Activated CD4-positive, alpha-beta T cell treated with anti-CD3 and anti-CD28 coated beads, Interleukin-2, amount 50 U/mL, for 48 hours (primary cell): Measurements from ENCODE around the gene PARD6G.

Experiments used
- DNase-seq, 2 experiments: peaks; one replicate each; pipeline ENCODE4 v3.0.0-alpha.2; 2020

Gene PARD6G

GRCh38 chr18:80205294-80205693 lies 42.0 kb downstream of the PARD6G start:
- DNase-seq, result no peak

GRCh38 chr18:80204142-80204541 lies 43.2 kb downstream of the PARD6G start:
- peak in 1 of 2 experiments; percentile 30 for DNase-seq

- DNase-seq, result no peak
Measured at GRCh38 chr18:80203249-80203648, 44.1 kb downstream of the PARD6G start.

DNA sequence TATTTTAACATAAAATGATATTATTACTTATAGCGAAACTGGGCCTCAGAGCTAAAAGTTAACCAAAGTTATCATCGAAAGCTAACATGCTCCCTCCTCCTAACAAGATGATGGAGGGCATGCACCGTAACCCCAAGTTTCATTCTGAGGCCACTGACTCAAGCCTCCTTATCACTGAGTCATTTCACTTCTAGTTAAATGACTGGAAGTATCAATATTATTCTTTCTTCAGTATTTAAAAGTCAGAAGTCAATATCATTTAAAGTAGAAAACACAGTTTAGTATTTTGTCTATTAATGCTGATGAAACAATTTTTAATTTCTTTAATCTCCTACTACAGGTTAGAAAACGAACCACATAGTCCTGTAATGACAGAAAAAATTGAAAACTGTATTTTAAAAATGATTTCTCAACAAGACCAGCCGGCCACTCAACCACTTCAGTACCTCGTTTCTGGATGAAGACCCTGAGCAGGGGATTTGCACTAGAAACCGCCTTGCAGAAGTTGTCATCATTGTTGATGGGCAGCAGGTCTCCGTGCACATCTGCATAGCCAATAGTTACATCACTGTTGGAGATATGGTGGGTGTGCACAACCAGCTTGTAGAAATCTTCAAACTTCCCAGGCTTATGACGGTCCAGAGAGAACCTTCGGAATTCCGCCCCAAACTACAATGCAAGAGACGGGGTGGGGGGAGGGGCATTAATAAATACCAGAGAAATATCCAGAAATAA lies 44.9 kb downstream of the PARD6G start:
- DNase-seq, result peak; percentile 49 to 62

DNA sequence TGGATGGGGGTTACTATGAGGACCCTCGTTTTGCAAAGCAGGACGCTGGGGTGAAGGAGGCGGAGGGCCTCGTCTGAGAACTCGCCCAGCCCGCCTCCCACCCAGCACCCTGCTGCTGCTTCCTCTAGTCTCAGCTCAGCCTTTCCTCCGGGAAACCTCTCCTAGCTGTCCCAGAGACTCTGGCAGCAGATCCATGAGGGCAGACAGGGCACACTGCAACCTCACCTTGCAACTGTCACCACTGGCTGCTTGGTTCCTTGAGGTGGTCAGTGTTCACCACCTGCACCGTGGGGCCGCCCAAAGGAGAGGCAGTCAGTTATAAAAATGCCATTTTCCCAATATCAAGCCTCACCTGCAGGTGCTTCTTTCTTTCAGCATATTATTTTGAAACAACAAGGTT lies 45.6 kb downstream of the PARD6G start:
- DNase-seq, result no peak

DNA sequence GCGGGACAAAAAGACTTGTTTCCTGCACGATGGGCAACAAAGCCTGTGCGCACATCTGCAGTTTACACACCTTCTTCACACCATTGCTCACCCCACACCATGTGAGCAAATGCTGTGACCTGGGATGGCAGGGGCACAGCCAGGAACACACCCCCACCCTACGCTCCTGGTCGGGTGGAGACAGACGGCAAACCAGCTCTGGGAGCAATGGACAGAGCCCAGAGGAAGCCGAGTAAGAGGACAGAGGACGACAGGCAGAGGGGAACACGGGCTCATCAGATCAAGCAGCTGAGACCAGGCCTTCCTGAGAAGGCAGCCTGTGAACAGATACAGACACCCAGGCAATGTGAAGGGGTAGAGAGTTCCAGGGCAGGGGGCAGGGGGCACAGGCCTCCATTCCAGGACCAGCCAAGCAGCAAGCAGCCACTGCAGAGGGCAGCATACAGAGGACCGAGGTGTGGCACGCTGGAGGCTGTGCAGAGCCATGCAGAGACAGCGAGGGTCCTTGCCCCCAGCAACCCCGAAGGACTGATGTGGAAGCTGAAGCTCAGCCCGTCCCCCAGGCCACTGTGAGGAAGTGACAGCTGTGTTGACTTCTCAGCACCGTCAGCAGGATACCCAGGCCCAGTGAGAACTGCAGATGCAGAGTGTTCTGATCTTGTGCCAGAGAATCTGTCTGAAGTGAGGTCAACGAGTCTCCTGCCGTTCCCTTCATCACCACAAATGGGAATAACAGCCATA lies 46.2 kb downstream of the PARD6G start:
- DNase-seq, result no peak

GRCh38 chr18:80200171-80200931 lies 47.0 kb downstream of the PARD6G start:
- no peak for DNase-seq

DNA sequence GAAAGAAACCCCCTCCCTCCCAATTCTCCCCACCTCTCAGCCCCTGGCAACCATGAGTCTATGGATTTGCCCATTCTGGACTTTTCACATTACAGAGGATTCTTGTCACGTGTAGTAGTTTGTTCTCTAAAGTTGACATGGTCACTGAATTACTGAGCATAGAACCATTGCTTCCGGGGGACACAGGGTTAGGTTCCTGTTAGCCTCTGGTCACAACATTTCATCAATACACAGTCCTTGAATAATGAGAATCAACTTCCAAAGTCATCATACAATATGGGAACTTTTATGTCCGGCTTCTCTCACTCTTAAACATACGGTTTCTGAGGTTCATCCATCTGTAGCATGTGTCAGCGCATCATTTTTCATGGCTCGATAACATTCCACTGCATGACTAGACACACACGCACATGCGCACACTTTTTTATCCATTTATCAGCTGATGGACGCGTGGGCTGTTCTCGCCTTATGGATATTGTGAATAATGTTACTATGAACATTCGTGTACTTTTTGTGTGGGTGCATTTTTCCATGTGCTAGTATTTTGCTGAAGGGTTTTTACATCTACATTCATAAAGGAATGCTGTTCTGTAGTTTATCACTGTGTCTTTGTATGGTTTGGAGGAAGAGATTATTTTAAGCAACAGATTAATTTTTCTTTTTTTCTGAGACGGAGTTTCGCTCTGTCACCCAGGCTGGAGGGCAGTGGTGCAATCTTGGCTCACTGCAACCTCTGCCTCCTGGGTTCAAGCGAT lies 48.1 kb downstream of the PARD6G start:
- no peak for DNase-seq

DNA sequence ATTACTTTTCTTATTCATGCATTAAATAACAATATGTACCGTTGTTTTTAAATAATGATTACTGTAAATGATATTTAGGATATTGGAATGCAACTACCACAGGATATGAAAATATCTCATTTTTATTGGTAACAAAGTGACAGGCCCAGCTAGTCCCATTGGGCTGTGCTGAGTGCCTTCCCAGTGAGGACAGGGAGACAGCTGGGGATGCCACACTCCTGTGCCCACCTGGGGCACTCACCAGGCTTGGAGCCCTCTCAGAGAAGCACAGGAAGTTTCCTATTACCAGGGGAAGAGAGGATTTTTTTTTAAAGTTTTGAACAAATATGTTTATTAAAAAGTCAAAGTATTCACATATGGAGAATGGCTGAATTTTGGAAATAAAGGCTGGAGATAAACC lies 48.9 kb downstream of the PARD6G start:
- no peak for DNase-seq

DNA sequence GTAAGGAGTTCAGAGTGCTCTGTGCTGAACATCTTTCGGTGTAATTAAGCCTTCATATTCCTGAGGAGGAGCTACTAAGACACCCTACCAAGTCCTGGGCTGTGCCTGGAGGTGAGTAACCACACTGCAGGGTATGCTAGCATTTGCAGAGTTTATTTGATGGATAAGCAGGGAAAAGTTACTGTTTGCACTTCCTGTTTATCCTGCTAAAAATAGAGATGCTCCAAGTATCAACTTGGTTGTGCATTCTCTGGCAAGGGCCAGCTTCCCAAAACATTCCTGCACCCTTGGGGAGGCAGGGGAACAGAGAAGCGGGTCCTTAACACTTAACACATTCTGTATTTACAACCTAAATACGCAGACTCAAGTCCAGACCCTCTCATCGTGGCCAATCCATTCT lies 49.8 kb downstream of the PARD6G start:
- no peak for DNase-seq

DNA sequence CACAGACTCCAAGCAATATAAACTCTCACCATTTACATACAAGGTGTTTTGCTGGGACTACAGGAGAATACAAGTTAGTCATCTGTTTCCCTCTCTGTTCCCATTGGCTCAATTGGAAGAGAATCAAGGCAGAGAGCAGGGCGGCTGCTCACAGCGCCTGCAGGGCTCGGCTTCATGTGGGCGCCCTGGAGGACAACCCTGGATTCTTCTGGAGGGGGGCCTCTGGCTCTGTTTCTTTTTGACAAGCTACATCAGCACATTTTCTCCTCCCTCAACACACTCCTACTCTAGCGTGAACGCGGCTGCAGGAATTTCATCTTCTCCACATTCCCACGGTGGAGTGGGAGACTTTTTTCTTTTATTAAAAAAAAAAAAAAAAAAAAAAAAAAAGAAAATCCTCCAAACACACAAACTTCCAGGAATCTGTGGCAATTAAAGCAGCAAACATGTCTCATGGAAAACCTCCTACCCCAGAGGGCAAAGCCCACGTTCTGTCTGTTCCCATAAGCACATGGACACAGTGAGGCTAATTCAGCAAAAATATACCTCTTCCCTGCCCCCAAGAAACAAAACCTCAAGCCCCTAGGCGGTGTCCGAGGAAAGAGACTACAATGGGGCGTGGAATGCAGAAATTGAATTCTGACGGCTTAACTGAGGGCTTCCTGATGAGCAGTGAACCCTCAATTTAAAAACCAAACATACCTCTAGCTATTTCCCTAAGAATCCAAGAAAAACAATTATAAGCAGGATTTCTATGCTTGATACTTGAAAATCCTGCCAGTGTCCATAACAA lies 50.6 kb downstream of the PARD6G start:
- DNase-seq, result no peak

DNA sequence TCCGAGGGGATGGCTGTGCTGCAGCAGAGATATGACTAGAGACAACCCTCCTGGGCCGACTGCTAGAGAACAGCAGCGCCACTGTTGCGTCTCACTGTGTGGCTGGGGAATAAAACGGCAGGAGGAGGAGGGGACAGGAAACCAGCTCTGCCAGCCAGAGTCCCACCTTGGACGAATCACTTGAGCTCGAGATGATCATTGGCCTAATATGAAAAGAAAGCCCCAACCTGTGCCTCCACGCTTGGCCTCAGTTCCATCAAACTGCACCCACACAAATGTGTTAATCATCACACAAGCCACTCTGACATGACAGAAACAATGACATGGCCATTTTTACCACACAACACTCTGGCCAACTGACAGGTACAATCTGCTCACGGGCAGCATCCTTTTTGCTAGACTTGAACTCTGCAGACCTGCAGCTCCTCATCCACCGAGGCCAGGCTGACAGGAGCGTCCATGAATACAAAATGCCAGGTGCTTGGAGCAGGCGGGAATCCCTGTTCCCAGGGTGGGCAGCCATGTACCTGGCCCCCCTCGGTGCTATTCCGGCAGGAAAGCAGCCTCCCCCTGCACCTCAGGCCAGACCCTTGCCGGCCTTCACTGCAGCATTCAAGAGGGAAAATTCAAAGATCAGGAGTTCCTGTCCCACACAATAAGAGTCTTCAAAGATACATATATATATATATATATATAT lies 52.3 kb downstream of the PARD6G start:
- DNase-seq, result no peak

DNA sequence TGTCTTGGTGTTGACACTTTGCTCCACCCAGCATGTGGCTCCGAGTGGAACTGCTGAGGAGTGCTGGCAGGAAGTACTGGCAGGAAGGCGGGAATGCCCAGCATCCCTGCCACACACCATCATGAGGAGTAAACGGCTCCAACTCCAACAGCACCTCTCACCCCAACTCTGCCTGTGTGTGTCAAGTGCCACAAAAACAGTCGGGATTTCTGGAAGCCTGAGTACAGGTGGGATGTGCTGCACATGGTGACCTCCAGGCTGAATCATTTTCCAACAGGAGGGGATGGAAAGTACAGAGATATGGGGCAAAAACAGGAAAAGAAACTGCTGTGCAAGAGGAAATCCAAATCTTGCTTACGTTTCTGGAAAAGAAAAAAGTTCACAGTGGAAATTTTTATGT lies 53.6 kb downstream of the PARD6G start:
- DNase-seq, result no peak

- no peak for DNase-seq
Measured at GRCh38 chr18:80192653-80193385, 54.5 kb downstream of the PARD6G start.

- DNase-seq, result no peak
Measured at GRCh38 chr18:80191907-80192652, 55.2 kb downstream of the PARD6G start.

DNA sequence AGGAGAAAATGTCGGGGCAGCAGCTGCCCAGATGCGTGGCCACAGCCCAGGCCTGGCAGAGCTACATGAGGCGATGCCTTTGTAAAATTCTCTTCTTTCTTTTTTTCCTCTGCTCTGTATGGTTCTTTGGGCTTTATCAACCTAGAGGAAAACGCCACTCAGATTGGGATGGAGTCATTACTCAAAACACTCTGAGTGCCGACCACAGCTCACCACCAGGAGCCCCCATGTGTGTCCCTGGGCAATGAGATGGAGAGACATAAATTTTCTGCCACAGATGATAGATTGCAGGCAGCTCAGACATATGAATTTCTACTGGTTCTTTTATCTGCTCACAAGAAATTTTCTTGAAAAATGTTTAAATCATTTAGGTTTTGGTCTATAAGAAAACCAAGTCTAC lies 56.0 kb downstream of the PARD6G start:
- no peak for DNase-seq

DNA sequence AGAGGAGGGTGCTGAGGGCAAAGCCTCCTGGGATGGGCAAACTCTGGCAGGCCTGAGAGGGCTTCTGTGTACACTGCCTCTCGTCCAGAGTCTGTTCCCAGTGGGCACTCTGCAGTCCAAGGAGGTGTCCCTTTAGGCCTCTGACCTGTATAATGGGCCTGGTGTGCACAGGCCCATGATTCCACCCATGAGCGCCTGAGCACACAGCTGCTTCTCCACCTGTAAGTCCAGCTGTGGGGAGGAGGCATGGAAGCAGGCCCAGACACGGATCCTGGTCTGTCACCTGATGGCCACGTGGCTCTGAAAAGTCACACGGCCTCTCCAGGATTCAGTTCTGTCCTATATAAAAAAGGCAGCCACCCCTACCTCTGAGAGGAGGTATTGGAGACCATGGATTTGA lies 57.0 kb downstream of the PARD6G start:
- no peak for DNase-seq

GRCh38 chr18:80189531-80189865 lies 57.8 kb downstream of the PARD6G start:
- no peak for DNase-seq

DNA sequence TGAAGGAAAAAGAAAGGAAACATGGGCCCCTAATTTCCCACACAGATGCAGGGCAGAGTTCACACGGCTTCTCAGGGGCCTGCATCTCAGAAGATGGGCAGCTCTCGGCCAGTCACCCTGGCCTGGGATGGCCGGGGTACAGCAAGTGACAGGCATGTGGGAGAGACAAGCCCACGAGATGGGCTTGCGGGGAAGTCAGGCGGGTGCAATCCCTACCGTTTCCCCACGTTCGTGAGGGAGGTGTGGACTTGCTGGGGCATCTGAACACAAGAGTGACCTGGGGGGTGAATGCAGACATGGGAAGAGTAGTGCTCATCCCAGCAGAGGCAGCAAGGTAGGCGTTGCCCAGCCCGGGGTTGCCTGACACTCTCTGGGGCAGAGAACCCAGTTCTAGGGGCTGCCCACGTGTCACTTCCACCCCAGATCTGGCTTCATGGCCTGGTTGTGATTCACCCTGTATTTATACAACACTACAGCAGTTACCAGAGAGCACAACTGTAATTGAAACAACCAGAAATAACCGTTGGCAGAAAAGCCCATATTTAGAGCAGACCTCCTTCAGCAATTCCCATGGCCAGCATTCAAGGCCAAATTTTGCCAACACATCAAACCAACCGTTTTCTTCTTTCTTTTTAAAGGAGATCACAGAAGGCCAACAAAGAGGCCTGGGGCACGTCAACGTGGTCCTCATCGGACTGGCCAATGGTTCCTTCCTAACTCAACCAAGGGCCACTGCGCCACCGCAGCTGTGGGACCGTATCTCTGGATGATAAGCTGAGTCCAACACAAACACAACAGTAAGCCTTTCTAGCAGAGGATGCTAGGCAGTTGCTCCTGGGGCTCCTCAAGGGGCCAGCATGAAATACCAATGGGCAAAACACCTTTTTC lies 58.4 kb downstream of the PARD6G start:
- DNase-seq, result no peak
